Esophagus (tissue), 2 donors: Measurements from ENCODE around the gene THSD4. TPM values are rescaled to one million over a fixed set of nuclear protein-coding genes. Genes with fewer than 3 reads are reported as not detected.

Experiments
- H3K27ac ChIP-seq, 2 donors: one replicate each; pipeline ENCODE4 v1.5.1; 2013; ENCODE audit warnings: low read depth in 2 of 2, mild to moderate bottlenecking in 2 of 2, inconsistent platforms in 1 of 2, low read length in 1 of 2, moderate library complexity in 1 of 2
- H3K27me3 ChIP-seq, 2 donors: one replicate each; pipeline ENCODE4 v1.6.1; 2013; ENCODE audit warnings: low read length in 2 of 2, control low read depth in 1 of 2, mild to moderate bottlenecking in 1 of 2; ENCODE audit not compliant: insufficient read depth in 2 of 2, control insufficient read depth in 1 of 2
- H3K36me3 ChIP-seq, 2 donors: one replicate each; pipeline ENCODE4 v1.6.1; 2013; ENCODE audit warnings: low read length in 1 of 2; ENCODE audit not compliant: control insufficient read depth in 2 of 2, insufficient read depth in 2 of 2
- H3K4me1 ChIP-seq, 2 donors: one replicate each; pipeline ENCODE4 v1.6.1; 2013; ENCODE audit warnings: low read length in 1 of 2; ENCODE audit not compliant: control insufficient read depth in 2 of 2, insufficient read depth in 2 of 2
- H3K4me3 ChIP-seq, 2 donors: one replicate each; pipeline ENCODE4 v1.5.1; 2013; ENCODE audit warnings: low read length in 2 of 2, mild to moderate bottlenecking in 2 of 2, low read depth in 1 of 2, moderate library complexity in 1 of 2
- H3K9me3 ChIP-seq, 2 donors: one replicate each; pipeline ENCODE4 v1.6.1; 2013; ENCODE audit warnings: mild to moderate bottlenecking in 2 of 2, low read depth in 1 of 2, low read length in 1 of 2, moderate library complexity in 1 of 2; ENCODE audit not compliant: control insufficient read depth in 2 of 2, insufficient read depth in 1 of 2
- WGBS, 2 donors: extraction: QIAGEN DNeasy Blood & Tissue Kit; methylation state at CpG; one replicate each; pipeline ENCODE4 v1.1.7; 2013; 5-methylcytosine and 5-hydroxymethylcytosine counted together
- polyA plus RNA-seq, 2 donors: library from polyadenylated mRNA; stranded (reverse); fragments of 200-250 nt; gene quantifications; one replicate each; pipeline ENCODE4 v1.2.3, GENCODE V29; 2013
- donor health status: healthy with polysubstance abuse.
- donor health status: Bipolar disorder and iron deficiency.

Gene THSD4
- polyA plus RNA-seq, 2 donors, result 34.1 to 49.7 TPM

DNA sequence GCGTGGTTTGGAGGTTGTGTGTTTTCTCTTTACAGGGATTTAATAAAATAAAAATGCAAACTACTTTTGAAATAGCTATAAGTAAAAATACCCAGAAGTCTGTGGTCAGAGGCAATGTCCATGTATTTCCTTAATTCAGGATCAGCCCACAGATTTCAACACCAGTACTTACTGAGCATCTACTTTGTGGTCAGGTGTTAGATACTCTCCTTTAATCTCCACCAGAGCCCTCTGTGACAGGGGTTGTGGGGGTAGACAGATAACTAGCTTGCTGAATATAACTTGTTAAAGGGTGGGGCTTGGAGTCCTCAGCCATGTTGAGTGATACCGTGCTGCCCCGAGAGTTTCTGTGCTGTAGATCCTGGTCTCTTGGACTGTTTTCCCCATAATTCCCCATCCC lies 451.0 kb downstream of the THSD4 start:
- Histone ChIP-seq H3K36me3 (peaks cover 0 to 2% of the 10 kb centered on the region in 2 donors), H3K27me3 (no peaks in the 10 kb centered on the region), H3K4me1 (peaks cover 0 to 5% of the 10 kb centered on the region in 2 donors), H3K27ac (peak overlapping the region; percentile 5 to 42), H3K9me3 (no peaks in the 10 kb centered on the region), H3K4me3 (no peak overlapping the region)
- 78 to 86% methylated on average over 3 of the region's 3 CpGs for WGBS, 2 donors

DNA sequence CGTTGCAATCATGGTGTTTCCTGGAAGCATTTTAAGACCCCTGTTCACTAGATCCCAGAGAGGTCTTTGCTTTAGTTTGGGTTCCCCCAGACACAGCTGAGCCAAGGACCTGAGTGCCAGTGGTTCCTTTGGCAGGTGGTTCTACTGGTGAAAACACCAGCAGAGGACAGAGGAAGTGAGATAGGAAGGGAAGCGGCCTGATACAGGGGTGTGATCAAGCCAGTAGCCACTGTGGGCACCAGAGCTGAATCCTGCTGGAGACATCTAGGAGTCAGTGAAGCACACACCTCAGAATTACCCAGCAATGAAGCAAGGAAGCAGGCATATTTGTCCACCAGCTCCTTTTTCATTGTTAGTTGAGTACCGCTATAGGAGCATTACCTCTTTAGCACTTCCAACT lies 451.9 kb downstream of the THSD4 start:
- peak overlapping the region; percentile 7 to 67 for H3K27ac ChIP-seq
- no peaks in the 10 kb centered on the region for H3K27me3 ChIP-seq
- H3K4me1 ChIP-seq, result peaks cover 0 to 5% of the 10 kb centered on the region in 2 donors
- peaks cover 0 to 2% of the 10 kb centered on the region in 2 donors for H3K36me3 ChIP-seq
- no peaks in the 10 kb centered on the region for H3K9me3 ChIP-seq
- H3K4me3 ChIP-seq, result no peak overlapping the region
- WGBS, 2 donors, result 69 to 78% methylated on average over 3 of the region's 3 CpGs

DNA sequence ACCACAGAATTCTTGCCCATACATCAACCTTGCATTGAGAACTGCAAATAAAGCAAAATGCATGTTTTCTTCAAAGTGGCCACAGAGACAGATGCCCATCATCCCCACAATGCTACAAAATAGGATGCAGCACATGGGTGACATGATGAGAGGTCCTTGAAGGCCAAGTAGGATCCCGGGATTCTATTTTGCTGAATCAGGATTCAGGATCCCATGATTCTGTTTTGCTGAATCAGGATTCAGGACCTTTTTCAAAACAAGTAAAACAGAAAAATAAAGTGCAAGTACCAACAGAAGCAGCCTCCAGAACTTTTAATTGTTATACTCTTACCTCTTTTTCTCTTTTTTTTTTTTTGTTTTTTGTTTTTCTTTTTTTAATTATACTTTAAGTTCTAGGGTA lies 453.0 kb downstream of the THSD4 start:
- Histone ChIP-seq H3K27ac (no peak overlapping the region), H3K27me3 (no peaks in the 10 kb centered on the region), H3K36me3 (no peaks in the 10 kb centered on the region), H3K4me1 (peaks cover 0 to 5% of the 10 kb centered on the region in 2 donors), H3K9me3 (no peaks in the 10 kb centered on the region), H3K4me3 (no peak overlapping the region)
- whole genome bisulfite sequencing, 2 donors, result 45 to 81% methylated on average over 1 of the region's 1 CpG

DNA sequence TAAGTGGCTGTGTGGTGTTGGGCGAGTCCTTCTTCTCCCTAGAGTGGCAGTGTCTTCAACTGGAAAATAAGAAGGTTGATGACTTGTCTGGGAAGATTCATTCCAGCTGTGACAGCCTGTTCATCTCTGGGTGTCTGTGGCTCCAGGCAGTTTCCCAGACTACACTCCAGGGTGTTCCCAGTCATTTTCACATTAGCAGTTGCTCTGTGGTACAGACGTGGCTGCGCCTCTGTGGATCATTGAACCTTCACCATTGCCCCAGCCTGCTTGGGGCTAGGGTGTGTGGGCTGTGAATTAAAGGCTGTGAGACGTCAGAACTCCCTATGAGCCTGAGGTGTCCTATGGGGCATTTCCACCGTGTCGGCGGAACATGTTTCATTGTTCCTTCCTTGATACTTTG lies 455.5 kb downstream of the THSD4 start:
- Histone ChIP-seq H3K4me3 (no peak overlapping the region), H3K9me3 (no peaks in the 10 kb centered on the region), H3K36me3 (no peaks in the 10 kb centered on the region), H3K27me3 (no peaks in the 10 kb centered on the region), H3K4me1 (peaks cover 0 to 3% of the 10 kb centered on the region in 2 donors), H3K27ac (peak overlapping the region; percentile 81 to 83)
- WGBS, 2 donors, result 51 to 76% methylated on average over 7 of the region's 7 CpGs

DNA sequence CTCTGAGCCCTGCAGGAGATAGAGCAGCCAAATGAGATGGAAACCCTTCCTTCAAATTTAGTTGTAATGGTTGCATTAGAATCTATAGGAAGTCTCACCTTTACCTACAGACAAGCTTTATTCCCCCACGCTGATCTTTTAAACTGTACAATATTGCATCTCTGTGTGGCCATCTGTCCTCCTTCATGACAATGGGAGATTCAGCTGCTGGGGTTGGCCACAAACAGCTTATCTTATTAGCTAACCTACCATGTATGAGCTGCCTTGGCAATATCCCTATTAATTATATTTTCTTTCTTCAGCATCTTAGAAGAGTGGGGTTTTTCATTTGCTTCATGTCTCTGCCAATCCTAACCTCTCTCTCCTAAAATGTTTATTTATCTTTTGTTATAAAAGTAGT lies 456.4 kb downstream of the THSD4 start:
- Histone ChIP-seq H3K36me3 (no peaks in the 10 kb centered on the region), H3K9me3 (no peaks in the 10 kb centered on the region), H3K27ac (peak overlapping the region; percentile 81 to 83), H3K27me3 (no peaks in the 10 kb centered on the region), H3K4me3 (no peak overlapping the region), H3K4me1 (peaks cover 0 to 3% of the 10 kb centered on the region in 2 donors)
- 50 to 59% methylated on average over 1 of the region's 1 CpG for WGBS, 2 donors

DNA sequence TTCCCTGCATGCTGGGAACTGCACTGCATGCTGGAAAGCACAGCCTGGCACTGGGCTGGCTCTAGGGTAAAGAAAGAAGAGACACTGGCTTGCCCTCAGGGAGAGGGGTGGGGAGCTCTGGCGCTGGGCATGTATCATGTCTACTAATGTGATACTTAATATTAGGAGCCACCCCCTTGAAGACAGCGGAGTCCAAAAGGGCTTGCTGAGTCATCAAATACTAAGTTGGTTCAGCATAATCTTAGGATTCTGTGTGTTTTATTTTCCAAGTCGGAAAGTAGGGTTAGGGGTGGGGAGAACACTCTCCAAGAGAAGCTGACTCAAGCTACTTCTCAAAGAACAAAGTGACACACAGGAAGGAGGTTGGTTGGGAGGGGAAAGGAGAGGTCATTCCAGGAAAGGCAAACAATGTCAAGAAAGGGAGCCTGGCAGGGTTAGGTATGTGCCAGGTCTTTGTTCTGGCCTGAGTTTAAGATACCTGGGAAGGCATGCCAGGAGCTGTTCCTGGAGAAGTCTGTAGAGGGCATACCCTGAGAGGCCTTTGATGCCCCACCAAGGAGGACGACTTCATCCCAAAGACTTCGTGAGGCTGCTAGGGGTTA lies 457.3 kb downstream of the THSD4 start:
- Histone ChIP-seq H3K27me3 (no peaks in the 10 kb centered on the region), H3K9me3 (no peaks in the 10 kb centered on the region), H3K4me1 (peaks cover 0 to 3% of the 10 kb centered on the region in 2 donors), H3K36me3 (no peaks in the 10 kb centered on the region), H3K4me3 (no peak overlapping the region), H3K27ac (peak overlapping the region; percentile 77 to 92)
- 34 to 49% methylated on average over 5 of the region's 5 CpGs for WGBS, 2 donors

DNA sequence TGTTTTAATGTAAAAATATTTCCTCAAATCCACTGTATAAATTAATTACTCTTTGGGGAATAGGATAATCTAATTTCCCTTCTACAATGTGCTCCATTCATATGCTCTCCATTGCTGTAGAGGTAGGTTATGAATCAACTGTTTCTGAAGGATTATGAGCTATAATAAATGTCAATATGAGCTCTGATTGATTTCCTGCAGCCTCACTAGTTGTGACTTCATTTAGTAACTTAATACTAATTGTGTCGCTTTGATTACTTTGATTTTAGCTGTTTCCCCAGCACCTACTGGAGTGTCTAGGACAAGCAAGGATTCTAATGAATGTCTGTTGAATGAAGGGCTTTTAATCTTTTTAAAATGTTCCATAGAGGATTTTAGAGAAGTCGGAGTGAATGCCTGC lies 458.3 kb downstream of the THSD4 start:
- 66 to 71% methylated on average over 2 of the region's 2 CpGs for WGBS, 2 donors
- Histone ChIP-seq H3K4me1 (peaks cover 0 to 3% of the 10 kb centered on the region in 2 donors), H3K27me3 (no peaks in the 10 kb centered on the region), H3K4me3 (no peak overlapping the region), H3K36me3 (no peaks in the 10 kb centered on the region), H3K27ac (peak overlapping the region in 1 of 2 donors; percentile 53), H3K9me3 (no peaks in the 10 kb centered on the region)

DNA sequence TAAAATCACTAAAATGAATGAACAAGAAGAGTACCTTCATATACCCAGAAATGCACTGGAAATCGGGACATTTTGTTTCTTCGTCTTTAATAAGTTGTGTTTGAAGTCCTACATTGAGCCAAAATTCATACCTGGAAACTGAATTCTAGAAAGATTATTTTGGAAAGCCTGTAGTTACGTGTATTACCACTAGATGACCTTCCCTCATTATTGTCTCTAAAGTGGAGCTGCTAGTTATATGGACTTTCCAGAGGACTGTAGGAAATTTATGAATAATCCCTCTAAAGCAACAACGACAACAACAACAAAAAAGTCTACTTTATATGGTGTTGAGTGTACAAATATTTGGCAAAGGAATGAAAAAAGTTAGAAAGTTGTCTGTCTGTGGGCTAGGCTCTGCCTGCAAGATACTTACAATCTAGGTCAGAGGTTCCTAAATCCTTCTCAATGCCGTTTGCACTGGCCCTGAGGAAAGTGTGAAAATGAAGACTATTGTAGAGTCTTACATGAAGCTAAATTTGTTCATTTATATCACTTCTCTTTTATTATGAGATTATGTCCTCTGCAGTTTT lies 460.3 kb downstream of the THSD4 start:
- Histone ChIP-seq H3K27me3 (no peaks in the 10 kb centered on the region), H3K36me3 (no peaks in the 10 kb centered on the region), H3K4me3 (no peak overlapping the region), H3K4me1 (peaks cover 0 to 3% of the 10 kb centered on the region in 2 donors), H3K9me3 (no peaks in the 10 kb centered on the region), H3K27ac (no peak overlapping the region)
- 50 to 53% methylated on average over 5 of the region's 5 CpGs for WGBS, 2 donors

DNA sequence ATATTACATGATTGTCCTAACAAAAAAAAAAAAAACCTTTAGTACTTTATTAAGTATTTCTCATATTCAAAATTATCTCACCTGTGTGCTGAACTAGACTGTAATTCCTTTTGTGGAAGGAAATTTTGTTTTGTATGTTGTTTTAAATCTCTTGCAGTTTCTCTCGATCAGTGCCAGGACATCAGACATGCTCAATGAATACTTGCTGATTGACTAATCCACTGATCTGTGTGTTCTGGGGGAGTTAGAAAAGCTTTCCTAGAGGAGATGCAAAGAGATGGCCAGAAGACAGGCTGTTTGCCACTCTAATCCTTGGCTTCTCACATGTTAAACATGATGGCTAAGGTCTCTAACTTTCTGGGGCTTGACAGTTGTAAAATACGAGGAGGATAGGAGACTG lies 461.8 kb downstream of the THSD4 start:
- Histone ChIP-seq H3K4me3 (no peak overlapping the region), H3K27ac (no peak overlapping the region), H3K36me3 (no peaks in the 10 kb centered on the region), H3K9me3 (no peaks in the 10 kb centered on the region), H3K4me1 (no peaks in the 10 kb centered on the region), H3K27me3 (no peaks in the 10 kb centered on the region)
- 34 to 60% methylated on average over 2 of the region's 2 CpGs for WGBS, 2 donors

DNA sequence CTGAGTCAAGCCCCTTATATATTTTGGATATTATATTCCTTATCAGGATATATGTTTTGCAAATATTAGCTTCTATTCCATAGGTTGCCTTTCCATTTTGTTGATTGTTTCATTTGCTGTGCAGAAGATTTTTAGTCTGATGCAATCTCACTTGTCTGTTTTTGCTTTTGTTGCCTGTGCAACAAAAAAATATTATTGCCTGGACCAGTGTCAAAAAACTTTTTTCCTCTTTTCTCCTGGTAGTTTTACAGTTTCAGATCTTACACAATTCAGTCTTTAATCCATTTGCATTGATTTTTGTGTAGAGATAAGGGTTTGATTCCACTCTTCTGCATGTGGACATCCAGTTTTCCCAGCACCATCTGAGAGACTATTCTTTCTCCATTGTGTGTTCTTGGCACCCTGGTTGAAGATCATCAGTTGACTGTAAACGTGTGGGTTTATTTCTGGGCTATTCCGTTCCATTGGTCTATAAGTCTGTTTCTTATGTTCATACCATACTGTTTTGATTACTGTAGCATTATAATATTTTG lies 466.2 kb downstream of the THSD4 start:
- no peaks in the 10 kb centered on the region for H3K27me3 ChIP-seq
- H3K4me1 ChIP-seq, result no peaks in the 10 kb centered on the region
- no peaks in the 10 kb centered on the region for H3K9me3 ChIP-seq
- WGBS, 2 donors, result 57 to 80% methylated on average over 2 of the region's 2 CpGs
- H3K4me3 ChIP-seq, result no peak overlapping the region
- H3K27ac ChIP-seq, result no peak overlapping the region
- no peaks in the 10 kb centered on the region for H3K36me3 ChIP-seq
